H1 (cell line): ENCODE results near the gene KIAA1671.

Experiments used
- EZH2 ChIP-seq: fragments of 200-600 bp; sonication (generic); IDR thresholded peaks from 2 replicates; pipeline ENCODE4 v1.7.1; 2012; ENCODE audit warnings: low read depth, mild to moderate bottlenecking, moderate library complexity, low read length, inconsistent platforms; ENCODE audit not compliant: severe bottlenecking
- HDAC2 ChIP-seq, 2 experiments: fragments of 300-600 bp in 1 of 2; sonication (generic) in 1 of 2; IDR thresholded peaks; 2 replicates each; pipeline ENCODE4 v1.6.1; 2011 to 2012; ENCODE audit warnings: low read depth in 2 of 2, low read length in 2 of 2, mild to moderate bottlenecking in 2 of 2, moderate library complexity in 2 of 2, borderline replicate concordance in 1 of 2, inconsistent platforms in 1 of 2
- MAFK ChIP-seq: IDR thresholded peaks from 2 replicates; pipeline ENCODE4 v1.6.1; 2012; ENCODE audit warnings: low read depth, mild to moderate bottlenecking, improper control_type of control experiment, low read length
- NRF1 ChIP-seq: IDR thresholded peaks from 2 replicates; pipeline ENCODE4 v1.6.1; 2011; ENCODE audit warnings: mild to moderate bottlenecking, low read depth, low read length, improper control_type of control experiment
- TF ChIP-seq, protein P1 (sequence below), 3 experiments: IDR thresholded peaks; 1 replicate in 2 of 3; 2 replicates in 1 of 3; pipeline versions ENCODE4 v1.5.1 to v1.6.1; 2011; ENCODE audit warnings: low read length in 3 of 3, mild to moderate bottlenecking in 3 of 3, inconsistent platforms in 2 of 3, low read depth in 1 of 3, moderate library complexity in 1 of 3; ENCODE audit not compliant: insufficient read depth in 1 of 3; ENCODE audit errors: control extremely low read depth in 1 of 3

DNA sequence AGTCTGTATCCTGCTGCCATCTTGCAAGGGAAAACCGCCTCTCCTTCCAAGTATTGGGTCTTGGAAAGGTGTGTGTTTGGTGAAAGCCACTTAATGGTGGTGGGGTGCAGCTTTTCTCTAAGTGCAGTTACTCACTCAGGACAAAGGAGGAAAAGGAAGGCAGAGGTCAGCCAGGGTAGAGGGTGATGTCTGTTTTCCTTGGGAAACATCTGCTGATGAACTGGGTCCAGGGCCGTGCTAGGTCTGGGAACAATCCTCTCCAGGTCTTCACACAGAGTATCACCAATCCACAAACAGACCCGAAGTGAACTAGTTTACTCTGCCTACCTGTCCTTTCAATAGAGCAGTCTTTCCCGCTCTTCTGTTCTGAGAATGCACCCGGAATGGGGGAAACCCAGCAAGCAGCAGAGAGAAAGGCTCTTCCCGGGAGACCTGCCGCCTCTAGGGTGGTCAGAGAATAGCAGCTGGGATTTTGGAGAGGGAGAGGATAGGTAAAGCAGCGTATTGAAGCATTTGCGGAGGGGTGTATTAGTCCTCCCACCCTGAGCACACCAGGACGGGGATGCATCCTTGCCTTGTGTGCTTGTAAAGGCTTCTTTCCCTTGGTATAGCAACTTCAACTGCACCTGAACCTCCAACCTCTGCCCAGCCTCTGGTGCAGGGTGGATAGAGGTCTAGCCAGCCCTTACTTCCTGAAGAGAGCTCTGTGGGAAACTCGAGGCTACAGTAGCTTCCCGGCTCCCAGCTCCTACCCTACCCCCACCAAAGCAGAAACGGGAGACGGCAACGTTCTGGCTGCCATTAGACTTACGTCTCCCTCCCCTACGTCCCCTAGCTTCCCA lies 26.7 kb upstream of the KIAA1671 start:
- no peak for TF ChIP-seq MAFK
- TF ChIP-seq EZH2, result no peak
- TF ChIP-seq, protein P1, sequence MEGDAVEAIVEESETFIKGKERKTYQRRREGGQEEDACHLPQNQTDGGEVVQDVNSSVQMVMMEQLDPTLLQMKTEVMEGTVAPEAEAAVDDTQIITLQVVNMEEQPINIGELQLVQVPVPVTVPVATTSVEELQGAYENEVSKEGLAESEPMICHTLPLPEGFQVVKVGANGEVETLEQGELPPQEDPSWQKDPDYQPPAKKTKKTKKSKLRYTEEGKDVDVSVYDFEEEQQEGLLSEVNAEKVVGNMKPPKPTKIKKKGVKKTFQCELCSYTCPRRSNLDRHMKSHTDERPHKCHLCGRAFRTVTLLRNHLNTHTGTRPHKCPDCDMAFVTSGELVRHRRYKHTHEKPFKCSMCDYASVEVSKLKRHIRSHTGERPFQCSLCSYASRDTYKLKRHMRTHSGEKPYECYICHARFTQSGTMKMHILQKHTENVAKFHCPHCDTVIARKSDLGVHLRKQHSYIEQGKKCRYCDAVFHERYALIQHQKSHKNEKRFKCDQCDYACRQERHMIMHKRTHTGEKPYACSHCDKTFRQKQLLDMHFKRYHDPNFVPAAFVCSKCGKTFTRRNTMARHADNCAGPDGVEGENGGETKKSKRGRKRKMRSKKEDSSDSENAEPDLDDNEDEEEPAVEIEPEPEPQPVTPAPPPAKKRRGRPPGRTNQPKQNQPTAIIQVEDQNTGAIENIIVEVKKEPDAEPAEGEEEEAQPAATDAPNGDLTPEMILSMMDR (IDR thresholded peaks at IDR 0.05; ENCODE audit: control extremely low read depth in 1 of 3, insufficient read depth in 1 of 3, low read depth in 1 of 3, low read length in 3 of 3), result peak; percentile 37 to 57 (median 41)
- no peak for TF ChIP-seq HDAC2 (IDR thresholded peaks at IDR 0.05; ENCODE audit: borderline replicate concordance in 1 of 2, low read depth in 2 of 2, low read length in 2 of 2)
- no peak for TF ChIP-seq NRF1
